T-cell (primary cell): ENCODE data around the gene DNASE1L2. TPM values are rescaled to one million over a fixed set of nuclear protein-coding genes. Genes with fewer than 3 reads are reported as not detected.
"Not testable (repeated sequence)": the region's sequence is repeated elsewhere in the genome, so short reads cannot be mapped to it uniquely, and the experiment has no call there.

Source experiments
- ATAC-seq, 4 experiments: fragments of 200-7000 bp in 3 of 4; fragments of 150-1000 bp in 1 of 4; cut with Tn5 transposase; replicated peaks in 1 of 4; 1 replicate in 3 of 4; 2 replicates in 1 of 4; pipeline ENCODE4 v1.10.0; 2021; ENCODE audit warnings: moderate library complexity in 3 of 4, mild to moderate bottlenecking in 2 of 4, moderate number of reproducible peaks in 1 of 4
- CTCF ChIA-PET, 2 donors: fragments of 300-600 bp; sonication (Branson Sonifier 250); formaldehyde crosslinking; loops; one replicate each; lab custom pipeline; 2022; ENCODE audit warnings: antibody characterized with exemption in 2 of 2; lab: Charles Lee
- POLR2A ChIA-PET, 2 donors: fragments of 300-600 bp; sonication (Branson Sonifier 250); formaldehyde crosslinking; loops; one replicate each; lab custom pipeline; 2022; ENCODE audit warnings: antibody characterized with exemption in 2 of 2; lab: Charles Lee
- DNase-seq, 35 experiments: peaks; one replicate each; pipeline versions ENCODE4 v3.0.0 to v3.0.0-alpha.2; 2013 to 2023
- H3K27ac ChIP-seq: one replicate; pipeline ENCODE4 v1.5.1; 2013; ENCODE audit warnings: low read length
- H3K27me3 ChIP-seq, 2 experiments: replicated peaks in 1 of 2; 1 replicate in 1 of 2; 2 replicates in 1 of 2; pipeline versions ENCODE4 v1.6.1 to v1.7.0; 2013; ENCODE audit warnings: low read length in 1 of 2, mixed read lengths in 1 of 2; ENCODE audit not compliant: control insufficient read depth in 2 of 2, insufficient read depth in 2 of 2; ENCODE audit errors: extremely low read depth in 1 of 2
- H3K36me3 ChIP-seq, 2 donors: 1 replicate in 1 of 2; 2 replicates in 1 of 2; pipeline versions ENCODE4 v1.6.1 to v1.7.0; 2013; ENCODE audit warnings: low read length in 1 of 2; ENCODE audit not compliant: control insufficient read depth in 2 of 2, insufficient read depth in 1 of 2; ENCODE audit errors: extremely low read depth in 1 of 2
- H3K4me1 ChIP-seq, 2 experiments: 1 replicate in 1 of 2; 2 replicates in 1 of 2; pipeline versions ENCODE4 v1.6.1 to v1.7.0; 2013; ENCODE audit warnings: low read length in 2 of 2, mixed read lengths in 1 of 2; ENCODE audit not compliant: insufficient read depth in 2 of 2, control insufficient read depth in 1 of 2; ENCODE audit errors: extremely low read depth in 1 of 2
- H3K4me3 ChIP-seq, 2 donors: 1 replicate in 1 of 2; 2 replicates in 1 of 2; pipeline versions ENCODE4 v1.5.1 to v1.7.0; 2013; ENCODE audit warnings: mild to moderate bottlenecking in 2 of 2, low read length in 1 of 2, moderate library complexity in 1 of 2; ENCODE audit not compliant: control insufficient read depth in 1 of 2; ENCODE audit errors: extremely low read depth in 1 of 2
- H3K9me3 ChIP-seq: 2 replicates; pipeline ENCODE4 v1.7.0; 2013
- H3K27ac Mint-ChIP-seq, 2 donors: one replicate each; pipeline ENCODE4 v1.8.0; 2020 to 2021; ENCODE audit warnings: mild to moderate bottlenecking in 2 of 2, mixed read lengths in 2 of 2
- H3K27me3 Mint-ChIP-seq, 2 donors: one replicate each; pipeline ENCODE4 v1.8.0; 2021 to 2022; ENCODE audit warnings: mixed read lengths in 2 of 2
- H3K36me3 Mint-ChIP-seq: one replicate; pipeline ENCODE4 v1.8.0; 2021; ENCODE audit warnings: mixed read lengths
- H3K4me1 Mint-ChIP-seq, 3 donors: one replicate each; pipeline ENCODE4 v1.8.0; 2020 to 2022; ENCODE audit warnings: mixed read lengths in 3 of 3, mild to moderate bottlenecking in 1 of 3
- H3K4me3 Mint-ChIP-seq, 3 donors: one replicate each; pipeline ENCODE4 v1.8.0; 2020 to 2022; ENCODE audit warnings: mild to moderate bottlenecking in 3 of 3, mixed read lengths in 3 of 3, moderate library complexity in 3 of 3
- H3K9me3 Mint-ChIP-seq, 3 donors: one replicate each; pipeline ENCODE4 v1.8.0; 2020 to 2022; ENCODE audit warnings: mixed read lengths in 3 of 3
- WGBS: methylation state at CpG from one replicate; pipeline ENCODE4 v1.1.5; 2013; ENCODE audit warnings: missing lambda C conversion rate; ENCODE audit not compliant: insufficient coverage; 5-methylcytosine and 5-hydroxymethylcytosine counted together
- total RNA-seq, 35 experiments: library from RNA in 6 of 35; stranded (reverse) in 6 of 35; fragments of 120-200 nt in 1 of 35; gene quantifications; one replicate each; pipeline versions ENCODE4 v1.2.1 to v1.2.4 and lab custom pipeline; 2013 to 2026

Gene DNASE1L2
- total RNA-seq, 5 donors from 2014 or later (not counting 1 experiment from before 2014, with no cell fraction given) = 0.63 to 3.3 (median 1.9) TPM

- H3K36me3 ChIP-seq = peaks cover 9 to 34% of the 10 kb centered on the region in 2 donors
- peaks cover 2 to 15% of the 10 kb centered on the region in 2 experiments for H3K4me1 ChIP-seq
- H3K9me3 ChIP-seq, H3K27me3 Mint-ChIP-seq, H3K27ac Mint-ChIP-seq, H3K4me3 Mint-ChIP-seq, H3K9me3 Mint-ChIP-seq, CTCF ChIA-PET, H3K4me3 ChIP-seq, POLR2A ChIA-PET, H3K27ac ChIP-seq, ATAC-seq, H3K4me1 Mint-ChIP-seq, H3K36me3 Mint-ChIP-seq, DNase-seq: not testable (repeated sequence)
- 89% methylated on average over 5 of the region's 9 CpGs for WGBS
- peaks cover 0 to 21% of the 10 kb centered on the region in 2 experiments for H3K27me3 ChIP-seq
These were observed 4.1 kb downstream of the DNASE1L2 start for GRCh38 chr16:2240331-2240730.

DNA sequence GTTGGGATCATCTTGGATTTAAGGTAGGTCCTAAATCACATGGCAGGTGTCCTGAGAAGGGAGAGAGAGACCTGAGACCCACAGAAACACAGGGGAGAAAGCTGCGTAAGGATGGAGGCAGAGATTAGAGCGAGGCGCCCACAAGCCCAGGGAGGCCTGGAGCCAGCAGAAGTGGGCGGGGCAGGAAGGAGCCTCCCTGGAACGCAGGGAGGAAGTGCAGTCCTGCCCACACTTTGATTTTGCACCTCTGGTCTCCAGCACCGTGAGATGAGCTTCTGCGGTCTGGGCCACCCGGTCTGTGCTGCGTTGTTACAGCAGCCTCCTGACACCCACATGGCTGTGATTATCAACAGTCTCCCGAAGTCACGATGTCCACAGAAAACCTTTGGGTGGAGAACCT, 6.4 kb downstream of the DNASE1L2 start:
- no peak overlapping the region for H3K4me3 Mint-ChIP-seq
- 98% methylated on average over 9 of the region's 11 CpGs for WGBS
- no peaks in the 10 kb centered on the region for H3K27me3 Mint-ChIP-seq

DNA sequence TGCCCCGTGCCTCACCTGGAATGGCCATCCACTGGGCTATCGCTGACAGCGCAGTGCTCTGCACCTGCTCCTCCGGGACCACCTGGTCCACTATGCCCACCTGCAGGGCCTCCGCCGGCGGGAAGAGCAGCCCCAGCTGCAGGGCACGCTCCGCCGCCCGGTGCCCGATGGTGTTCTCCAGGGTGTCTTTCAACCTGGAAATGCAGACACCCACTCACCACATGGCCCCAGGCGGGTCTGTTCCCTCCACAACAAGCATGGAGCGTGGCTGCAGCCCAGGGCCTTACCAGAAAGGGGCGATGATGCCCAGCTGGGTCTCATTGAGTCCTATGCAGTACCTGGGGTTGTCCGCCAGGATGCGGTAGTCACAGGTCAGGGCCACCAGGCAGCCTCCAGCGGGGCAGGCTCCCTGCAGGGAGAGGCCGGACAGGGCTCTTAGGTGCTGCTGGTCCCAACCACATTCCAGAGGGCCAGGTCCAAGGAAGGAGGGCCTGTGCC, 6.8 kb downstream of the DNASE1L2 start:
- ATAC-seq = no peak

More for the DNA sequence above, 6.4 kb downstream of the DNASE1L2 start:
- H3K9me3 Mint-ChIP-seq = no peaks in the 10 kb centered on the region
- DNase-seq = no peak
- CTCF ChIA-PET = interaction anchor here in 1 of 2 donors (0.6 kb wide), 1 partner anchor 950 kb away, joined by 5 read pairs; no protein-coding TSS in a partner anchor
- POLR2A ChIA-PET = no interaction called here
- H3K4me3 ChIP-seq = no peak overlapping the region
- H3K27ac ChIP-seq = no peak overlapping the region
- peaks cover 0 to 2% of the 10 kb centered on the region in 2 experiments for H3K27me3 ChIP-seq
- H3K4me1 Mint-ChIP-seq = no peaks in the 10 kb centered on the region
- H3K4me1 ChIP-seq = peaks cover 0 to under 1% of the 10 kb centered on the region in 2 experiments
- H3K36me3 ChIP-seq = peaks cover 8 to 42% of the 10 kb centered on the region in 2 donors
- H3K36me3 Mint-ChIP-seq = peaks cover 6% of the 10 kb centered on the region
- no peak for ATAC-seq
- H3K9me3 ChIP-seq = no peaks in the 10 kb centered on the region
- H3K27ac Mint-ChIP-seq = no peak overlapping the region

DNA sequence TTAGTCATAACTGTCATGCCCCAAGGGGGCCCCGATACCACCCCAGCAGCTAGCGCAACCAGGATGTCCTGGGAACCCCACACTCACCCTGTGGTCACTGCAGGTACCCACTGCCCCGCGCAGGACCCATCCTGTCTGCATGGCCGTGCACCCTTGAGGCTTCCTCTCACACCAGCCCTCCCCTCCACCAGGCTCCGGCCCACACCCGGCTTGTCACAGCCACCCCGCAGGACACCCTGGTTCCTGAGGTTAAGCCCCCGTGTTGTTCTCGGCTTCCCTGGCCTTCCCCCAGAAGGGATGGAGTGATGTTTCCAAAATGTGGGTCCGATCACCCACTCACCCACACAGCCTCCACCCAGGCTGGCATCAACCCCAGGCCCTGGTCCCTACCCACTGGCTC, 7.5 kb downstream of the DNASE1L2 start:
- Histone ChIP-seq H3K4me1 (no peaks in the 10 kb centered on the region), H3K27ac (no peak overlapping the region), H3K27me3 (no peaks in the 10 kb centered on the region), H3K36me3 (peaks cover 8 to 42% of the 10 kb centered on the region in 2 donors), H3K4me3 (no peak overlapping the region), H3K9me3 (no peaks in the 10 kb centered on the region)
- Mint-ChIP-seq H3K36me3 (peaks cover 6% of the 10 kb centered on the region), H3K4me3 (no peak overlapping the region), H3K27me3 (no peaks in the 10 kb centered on the region), H3K27ac (no peak overlapping the region), H3K4me1 (no peaks in the 10 kb centered on the region), H3K9me3 (no peaks in the 10 kb centered on the region)
- WGBS = 92% methylated on average over 5 of the region's 11 CpGs
- DNase-seq (no peak), ATAC-seq (no peak)
- ChIA-PET POLR2A (no interaction called here), CTCF (no interaction called here)

More for the DNA sequence above, 6.8 kb downstream of the DNASE1L2 start:
- H3K27me3 Mint-ChIP-seq = no peaks in the 10 kb centered on the region
- H3K27ac ChIP-seq = no peak overlapping the region
- H3K4me1 Mint-ChIP-seq = no peaks in the 10 kb centered on the region
- H3K9me3 Mint-ChIP-seq = no peaks in the 10 kb centered on the region
- no peaks in the 10 kb centered on the region for H3K4me1 ChIP-seq
- H3K4me3 ChIP-seq = no peak overlapping the region
- H3K27ac Mint-ChIP-seq = no peak overlapping the region
- no peaks in the 10 kb centered on the region for H3K27me3 ChIP-seq
- WGBS = 96% methylated on average over 18 of the region's 19 CpGs
- ChIA-PET POLR2A (no interaction called here), CTCF (no interaction called here)
- no peak overlapping the region for H3K4me3 Mint-ChIP-seq
- peaks cover 6% of the 10 kb centered on the region for H3K36me3 Mint-ChIP-seq
- H3K9me3 ChIP-seq = no peaks in the 10 kb centered on the region
- H3K36me3 ChIP-seq = peaks cover 8 to 42% of the 10 kb centered on the region in 2 donors
- DNase-seq = no peak

DNA sequence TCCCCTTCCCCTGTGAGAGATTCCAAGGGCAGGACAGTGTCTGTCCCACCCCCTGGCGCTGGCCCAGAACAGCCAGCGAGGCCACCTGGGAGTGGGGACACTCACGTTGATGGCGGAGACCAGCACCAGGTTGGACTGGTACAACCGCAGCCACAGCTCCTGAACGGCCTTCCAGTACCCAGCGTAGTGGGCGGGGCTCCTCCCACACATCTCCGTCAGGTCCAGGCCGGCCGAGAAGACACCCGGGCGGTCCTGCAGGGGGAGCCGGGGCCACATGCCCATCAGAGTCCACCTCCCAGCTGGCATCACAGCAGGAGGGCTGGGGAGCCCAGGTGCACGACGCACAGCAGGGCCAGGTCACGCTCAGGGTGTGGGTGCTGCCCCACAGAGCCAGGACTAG, 8.1 kb downstream of the DNASE1L2 start:
- no peaks in the 10 kb centered on the region for H3K9me3 Mint-ChIP-seq
- DNase-seq = no peak
- Histone ChIP-seq H3K27me3 (no peaks in the 10 kb centered on the region), H3K4me3 (no peak overlapping the region), H3K4me1 (no peaks in the 10 kb centered on the region), H3K27ac (no peak overlapping the region), H3K9me3 (no peaks in the 10 kb centered on the region), H3K36me3 (peaks cover 8 to 42% of the 10 kb centered on the region in 2 donors)
- H3K4me3 Mint-ChIP-seq = no peak overlapping the region
- H3K36me3 Mint-ChIP-seq = peaks cover 6% of the 10 kb centered on the region
- ChIA-PET CTCF (no interaction called here), POLR2A (no interaction called here)
- no peaks in the 10 kb centered on the region for H3K27me3 Mint-ChIP-seq
- no peaks in the 10 kb centered on the region for H3K4me1 Mint-ChIP-seq
- 94% methylated on average over 11 of the region's 17 CpGs for WGBS
- no peak for ATAC-seq
- no peak overlapping the region for H3K27ac Mint-ChIP-seq

DNA sequence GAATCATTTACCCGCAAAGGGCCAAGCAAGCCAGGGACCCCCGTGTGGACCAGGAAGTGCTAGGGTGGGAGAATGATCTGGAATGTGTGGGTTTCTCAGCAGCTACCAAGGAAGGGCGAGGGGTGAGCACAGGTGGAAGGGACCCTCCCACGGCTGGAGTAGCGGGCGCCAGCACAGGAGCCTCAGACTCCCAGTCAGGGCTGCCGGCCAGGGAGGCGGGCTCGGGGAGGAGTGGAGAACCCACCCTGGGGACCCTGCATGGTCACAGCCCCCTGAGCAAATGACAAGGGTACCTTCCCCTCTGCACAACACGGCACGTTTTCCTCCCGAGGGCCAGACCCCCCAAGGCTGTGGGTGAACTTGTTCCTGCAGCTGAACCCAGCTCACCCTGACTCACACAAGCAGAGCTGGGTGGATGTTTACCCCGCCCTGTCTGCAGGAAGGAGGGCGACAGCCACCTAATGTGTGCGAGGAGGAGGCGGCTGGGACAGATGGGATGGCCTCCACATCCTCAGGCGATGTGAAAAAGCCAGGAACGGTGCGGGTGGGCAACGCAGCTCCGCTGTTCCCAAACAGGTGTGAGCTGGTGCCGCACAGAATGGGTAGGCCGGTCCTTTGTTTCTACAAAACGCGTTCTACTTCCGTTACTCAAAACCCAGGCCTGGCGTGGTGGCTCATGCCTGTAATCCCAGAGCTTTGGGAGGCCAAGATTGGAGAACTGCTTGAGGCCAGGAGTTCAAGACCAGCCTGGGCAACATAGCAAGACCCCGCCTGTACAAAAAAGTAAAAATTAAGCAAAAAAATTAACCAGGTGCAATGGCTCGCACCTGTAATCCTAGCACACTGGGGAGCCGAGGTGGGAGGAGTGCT, 8.9 kb downstream of the DNASE1L2 start:
- ChIA-PET CTCF (no interaction called here), POLR2A (no interaction called here)
- Histone ChIP-seq H3K4me1 (peaks cover 0 to 5% of the 10 kb centered on the region in 2 experiments), H3K9me3 (no peaks in the 10 kb centered on the region), H3K27me3 (no peaks in the 10 kb centered on the region), H3K36me3 (peaks cover 8 to 42% of the 10 kb centered on the region in 2 donors), H3K4me3 (no peak overlapping the region), H3K27ac (no peak overlapping the region)
- H3K27ac Mint-ChIP-seq = no peak overlapping the region
- H3K9me3 Mint-ChIP-seq = no peaks in the 10 kb centered on the region
- no peaks in the 10 kb centered on the region for H3K27me3 Mint-ChIP-seq
- peaks cover 0 to 2% (median 2%) of the 10 kb centered on the region in 3 donors for H3K4me1 Mint-ChIP-seq
- H3K36me3 Mint-ChIP-seq = peaks cover 6% of the 10 kb centered on the region
- H3K4me3 Mint-ChIP-seq = no peak overlapping the region
- 95% methylated on average over 23 of the region's 30 CpGs for WGBS
- no peak for ATAC-seq
- no peak for DNase-seq
